ENCODE results near the gene PAM16.

Gene PAM16

DNA sequence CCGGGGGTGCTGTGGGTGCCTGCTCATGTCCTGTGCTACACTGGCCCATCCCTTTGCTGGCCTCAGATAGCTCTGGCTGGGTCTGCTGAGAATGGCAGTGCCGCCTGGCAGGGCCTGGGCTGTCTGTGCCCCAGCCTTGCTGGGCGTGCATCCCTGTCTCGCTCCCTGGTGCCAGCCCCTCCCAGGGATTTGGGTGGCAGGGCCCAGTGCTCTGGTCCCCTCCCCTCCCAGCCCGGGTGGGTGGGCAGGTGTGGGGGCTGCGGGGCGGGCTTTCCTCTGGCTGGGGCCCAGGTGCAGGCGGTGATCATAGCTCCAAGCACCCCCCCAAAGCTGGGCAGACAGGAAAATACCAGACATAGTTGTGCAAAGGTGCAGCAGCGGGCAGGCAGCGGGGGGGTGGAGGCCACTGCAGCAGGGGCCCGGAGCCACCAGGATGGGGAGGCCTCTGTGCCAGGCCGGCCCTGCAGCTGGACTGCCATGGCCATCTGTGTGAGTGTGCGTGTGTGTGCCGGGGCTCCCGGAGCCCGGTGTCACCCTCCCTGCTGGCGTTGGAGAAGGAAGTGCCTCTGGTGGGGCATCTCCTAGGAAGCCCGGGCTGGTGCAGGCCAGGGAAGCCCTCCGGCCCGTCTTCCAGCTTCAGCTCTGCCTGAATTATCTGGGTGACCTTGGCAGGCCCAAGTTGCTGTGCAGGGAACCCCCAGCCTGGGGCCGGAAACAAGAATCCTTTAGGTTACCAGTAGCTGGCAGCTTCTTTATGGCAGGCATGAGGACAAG is 27.9 kb downstream of the PAM16 start:
- no peak for DNase-seq (ENCODE audit: low read depth, low spot score)
- TF ChIP-seq SUZ12 (IDR thresholded peaks at IDR 0.05; ENCODE audit: extremely low read depth, insufficient read depth, insufficient read length), result no peak
- TF ChIP-seq YY1 (IDR thresholded peaks at IDR 0.05; ENCODE audit: insufficient read depth, insufficient read length), result no peak
- no peak for TF ChIP-seq ZNF274 (IDR thresholded peaks at IDR 0.05; ENCODE audit: low read depth, low read length)
- Histone ChIP-seq H3K27me3 (ENCODE audit: insufficient read depth, insufficient read length) (no peaks in the 10 kb centered on the region), H3K36me3 (ENCODE audit: insufficient read depth, insufficient read length, low read length) (no peaks in the 10 kb centered on the region), H3K4me3 (ENCODE audit: insufficient read length, low read depth) (no peak overlapping the region), H3K9ac (ENCODE audit: insufficient read length, low read depth) (peak overlapping the region; percentile 53), H3K9me3 (ENCODE audit: insufficient read depth, low read length) (no peaks in the 10 kb centered on the region), H3K4me1 (ENCODE audit: insufficient read depth, insufficient read length) (peaks cover 30% of the 10 kb centered on the region)

DNA sequence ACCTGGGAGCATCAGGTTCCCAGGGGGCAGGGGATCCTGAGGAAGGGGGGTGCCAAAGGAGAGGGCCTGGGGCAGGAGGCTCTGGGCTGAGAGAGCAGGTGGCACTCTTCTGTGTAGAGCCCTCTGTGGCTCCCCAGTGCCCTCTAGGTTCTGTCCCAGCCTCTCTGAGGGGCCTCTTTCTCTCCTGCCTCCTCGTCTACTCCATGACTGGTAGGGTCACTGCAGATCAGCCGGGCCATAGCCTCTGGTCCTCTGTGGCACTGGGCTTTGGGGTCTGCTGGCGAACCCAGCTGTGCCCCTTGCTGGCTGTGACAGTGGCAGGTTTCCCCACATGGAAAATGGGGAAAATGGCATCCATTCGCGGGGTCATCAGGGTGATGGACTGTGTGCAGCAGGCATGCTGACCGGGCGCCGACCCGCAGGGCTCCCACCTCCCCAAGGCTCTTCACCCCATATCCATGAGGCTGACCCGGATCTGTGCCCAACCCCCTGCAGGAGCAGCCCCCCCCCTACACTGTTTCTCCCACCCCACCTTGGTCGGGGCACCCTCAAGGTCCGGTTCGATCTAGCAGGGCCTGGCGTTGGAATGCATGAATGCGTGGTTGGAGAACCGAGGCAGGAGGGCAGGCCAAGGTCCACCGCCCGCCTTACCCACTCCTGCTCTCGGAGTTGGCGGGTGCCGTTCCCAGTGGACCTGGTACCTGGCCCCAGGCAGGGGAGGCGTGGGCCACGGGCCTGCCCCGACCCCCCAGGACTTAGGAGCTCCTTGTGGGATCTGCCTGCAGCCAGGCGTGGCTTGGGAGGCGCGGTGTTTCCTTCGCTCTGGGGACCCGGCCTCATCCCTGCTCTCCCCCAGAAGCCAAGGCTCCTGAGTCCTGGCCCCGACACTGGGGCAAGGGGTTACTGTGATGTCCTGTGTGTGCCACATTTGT is 28.7 kb downstream of the PAM16 start:
- DNase-seq (ENCODE audit: low read depth, low spot score), result no peak
- TF ChIP-seq YY1 (IDR thresholded peaks at IDR 0.05; ENCODE audit: insufficient read depth, insufficient read length), result no peak
- no peak for TF ChIP-seq SUZ12 (IDR thresholded peaks at IDR 0.05; ENCODE audit: extremely low read depth, insufficient read depth, insufficient read length)
- no peak for TF ChIP-seq ZNF274 (IDR thresholded peaks at IDR 0.05; ENCODE audit: low read depth, low read length)
- no peaks in the 10 kb centered on the region for H3K9me3 ChIP-seq (ENCODE audit: insufficient read depth, low read length)
- no peaks in the 10 kb centered on the region for H3K27me3 ChIP-seq (ENCODE audit: insufficient read depth, insufficient read length)
- H3K9ac ChIP-seq (ENCODE audit: insufficient read length, low read depth), result no peak overlapping the region
- no peaks in the 10 kb centered on the region for H3K36me3 ChIP-seq (ENCODE audit: insufficient read depth, insufficient read length, low read length)
- peaks cover 38% of the 10 kb centered on the region for H3K4me1 ChIP-seq (ENCODE audit: insufficient read depth, insufficient read length)
- no peak overlapping the region for H3K4me3 ChIP-seq (ENCODE audit: insufficient read length, low read depth)

DNA sequence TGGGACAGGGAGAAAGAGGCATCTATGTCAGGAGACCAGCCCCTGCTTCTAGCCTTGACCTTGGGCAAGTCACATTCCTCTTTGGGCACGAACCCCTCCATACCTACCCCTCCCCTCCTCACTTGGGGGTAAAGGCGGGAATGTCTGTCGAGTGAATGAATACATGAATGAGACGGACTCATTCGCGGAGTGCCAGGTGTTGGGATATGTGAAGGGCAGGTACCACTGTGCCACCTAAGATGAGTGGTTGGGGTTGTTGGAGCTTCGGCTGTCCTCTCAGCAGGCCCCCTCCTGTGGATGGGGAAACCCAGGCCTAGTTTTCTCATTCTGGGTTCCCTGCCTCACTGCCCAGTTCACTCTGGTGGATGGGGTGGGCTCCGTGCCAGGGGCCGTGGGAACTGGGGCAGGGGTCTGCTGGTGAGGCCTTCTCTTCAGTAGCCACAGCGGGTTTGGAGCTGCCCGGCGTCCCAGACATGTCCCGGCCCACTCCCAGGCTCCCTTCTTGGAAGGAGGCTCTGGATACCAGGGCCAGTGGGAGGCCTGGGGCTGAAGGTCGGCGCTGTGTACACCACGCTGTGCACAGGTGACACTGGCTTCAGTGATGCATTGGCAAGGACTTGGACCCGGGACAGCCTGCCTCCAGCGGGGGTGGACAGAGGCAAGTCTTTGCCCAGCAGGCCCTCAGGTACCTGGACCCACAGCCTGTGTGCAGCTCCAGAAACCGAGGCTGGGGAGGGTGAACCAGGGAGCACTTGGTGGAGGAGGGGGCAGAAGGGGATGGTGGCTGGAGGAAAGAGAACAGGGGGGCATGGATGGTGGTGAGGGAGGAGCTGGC is 29.6 kb downstream of the PAM16 start:
- Histone ChIP-seq H3K27me3 (ENCODE audit: insufficient read depth, insufficient read length) (peaks cover 7% of the 10 kb centered on the region), H3K36me3 (ENCODE audit: insufficient read depth, insufficient read length, low read length) (no peaks in the 10 kb centered on the region), H3K4me3 (ENCODE audit: insufficient read length, low read depth) (no peak overlapping the region), H3K4me1 (ENCODE audit: insufficient read depth, insufficient read length) (peaks cover 46% of the 10 kb centered on the region), H3K9me3 (ENCODE audit: insufficient read depth, low read length) (no peaks in the 10 kb centered on the region), H3K9ac (ENCODE audit: insufficient read length, low read depth) (no peak overlapping the region)
- TF ChIP-seq YY1 (IDR thresholded peaks at IDR 0.05; ENCODE audit: insufficient read depth, insufficient read length) (no peak), ZNF274 (IDR thresholded peaks at IDR 0.05; ENCODE audit: low read depth, low read length) (no peak), SUZ12 (IDR thresholded peaks at IDR 0.05; ENCODE audit: extremely low read depth, insufficient read depth, insufficient read length) (no peak)
- DNase-seq (ENCODE audit: low read depth, low spot score), result no peak

GRCh38 chr16:4320571-4321137 is 30.5 kb downstream of the PAM16 start:
- no peaks in the 10 kb centered on the region for H3K36me3 ChIP-seq (ENCODE audit: insufficient read depth, insufficient read length, low read length)
- no peaks in the 10 kb centered on the region for H3K9me3 ChIP-seq (ENCODE audit: insufficient read depth, low read length)
- H3K4me3 ChIP-seq (ENCODE audit: insufficient read length, low read depth), result no peak overlapping the region
- TF ChIP-seq YY1 (IDR thresholded peaks at IDR 0.05; ENCODE audit: insufficient read depth, insufficient read length) (no peak), SUZ12 (IDR thresholded peaks at IDR 0.05; ENCODE audit: extremely low read depth, insufficient read depth, insufficient read length) (no peak), ZNF274 (IDR thresholded peaks at IDR 0.05; ENCODE audit: low read depth, low read length) (no peak)
- DNase-seq (ENCODE audit: low read depth, low spot score), result no peak
- H3K4me1 ChIP-seq (ENCODE audit: insufficient read depth, insufficient read length), result peaks cover 42% of the 10 kb centered on the region
- no peak overlapping the region for H3K9ac ChIP-seq (ENCODE audit: insufficient read length, low read depth)
- H3K27me3 ChIP-seq (ENCODE audit: insufficient read depth, insufficient read length), result peaks cover 8% of the 10 kb centered on the region

- peak overlapping the region; percentile 24 for H3K9ac ChIP-seq (ENCODE audit: insufficient read length, low read depth)
- peaks cover 41% of the 10 kb centered on the region for H3K4me1 ChIP-seq (ENCODE audit: insufficient read depth, insufficient read length)
- no peaks in the 10 kb centered on the region for H3K9me3 ChIP-seq (ENCODE audit: insufficient read depth, low read length)
- H3K27me3 ChIP-seq (ENCODE audit: insufficient read depth, insufficient read length), result peaks cover 14% of the 10 kb centered on the region
- no peaks in the 10 kb centered on the region for H3K36me3 ChIP-seq (ENCODE audit: insufficient read depth, insufficient read length, low read length)
- TF ChIP-seq YY1 (IDR thresholded peaks at IDR 0.05; ENCODE audit: insufficient read depth, insufficient read length) (no peak), SUZ12 (IDR thresholded peaks at IDR 0.05; ENCODE audit: extremely low read depth, insufficient read depth, insufficient read length) (no peak), ZNF274 (IDR thresholded peaks at IDR 0.05; ENCODE audit: low read depth, low read length) (no peak)
- no peak overlapping the region for H3K4me3 ChIP-seq (ENCODE audit: insufficient read length, low read depth)
- DNase-seq (ENCODE audit: low read depth, low spot score), result no peak
Measured at GRCh38 chr16:4319454-4320421, 31.4 kb downstream of the PAM16 start.

DNA sequence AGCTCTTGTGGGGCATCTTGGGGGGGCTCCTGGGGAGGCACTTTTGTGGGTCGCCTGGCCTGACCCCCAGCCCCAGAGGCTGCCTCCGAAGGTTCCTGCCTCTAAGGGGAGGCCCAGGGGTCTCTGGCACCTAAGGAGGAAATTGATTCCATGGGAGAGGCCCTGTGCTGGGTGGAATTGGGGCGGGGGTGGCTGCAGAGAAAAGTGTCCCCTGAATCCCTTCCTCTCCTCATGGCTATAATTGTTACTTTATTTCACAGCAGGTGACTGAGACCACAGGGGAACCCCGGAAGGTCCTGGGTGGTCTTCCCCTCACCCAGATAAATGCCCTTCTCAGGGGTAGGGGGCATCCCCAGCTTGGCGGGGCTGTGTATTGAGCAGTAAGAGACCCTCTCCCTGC is 32.2 kb downstream of the PAM16 start:
- no peak for DNase-seq (ENCODE audit: low read depth, low spot score)
- Histone ChIP-seq H3K27me3 (ENCODE audit: insufficient read depth, insufficient read length) (peaks cover 22% of the 10 kb centered on the region), H3K9ac (ENCODE audit: insufficient read length, low read depth) (peak overlapping the region; percentile 27), H3K4me3 (ENCODE audit: insufficient read length, low read depth) (no peak overlapping the region), H3K9me3 (ENCODE audit: insufficient read depth, low read length) (no peaks in the 10 kb centered on the region), H3K4me1 (ENCODE audit: insufficient read depth, insufficient read length) (peaks cover 39% of the 10 kb centered on the region), H3K36me3 (ENCODE audit: insufficient read depth, insufficient read length, low read length) (no peaks in the 10 kb centered on the region)
- TF ChIP-seq ZNF274 (IDR thresholded peaks at IDR 0.05; ENCODE audit: low read depth, low read length) (no peak), SUZ12 (IDR thresholded peaks at IDR 0.05; ENCODE audit: extremely low read depth, insufficient read depth, insufficient read length) (no peak), YY1 (IDR thresholded peaks at IDR 0.05; ENCODE audit: insufficient read depth, insufficient read length) (no peak)

All from NT2/D1 (cell line).